HEK293 (cell line): Measurements from ENCODE around the gene STAP1.

Source experiments
- CTCF ChIA-PET: fragments of 350-600 bp; formaldehyde crosslinking; extraction: SDS; loops from one replicate; lab custom pipeline; 2021; ENCODE audit warnings: antibody characterized with exemption; lab: Yijun Ruan, JAX
- POLR2A ChIA-PET: fragments of 300-600 bp; formaldehyde crosslinking; extraction: SDS; loops from one replicate; lab custom pipeline; 2020; ENCODE audit warnings: antibody characterized with exemption, inconsistent platforms; lab: Yijun Ruan, JAX
- H3K27ac ChIP-seq: fragments of 200-500 bp; sonication (Bioruptor generic); 2 replicates; pipeline ENCODE4 v1.5.1; 2014; ENCODE audit warnings: low read depth, low read length, control low read depth, inconsistent platforms; ENCODE audit errors: extremely low read depth
- H3K36me3 ChIP-seq, 2 experiments: fragments of 200-500 bp in 1 of 2; sonication (Bioruptor generic) in 1 of 2; 1 replicate in 1 of 2; 2 replicates in 1 of 2; pipeline ENCODE4 v1.5.1; 2014 to 2017; ENCODE audit warnings: inconsistent platforms in 2 of 2, low read length in 2 of 2; ENCODE audit not compliant: control insufficient read depth in 2 of 2, insufficient read depth in 1 of 2
- H3K4me1 ChIP-seq: fragments of 200-500 bp; sonication (Bioruptor generic); 2 replicates; pipeline ENCODE4 v1.5.1; 2014; ENCODE audit warnings: mild to moderate bottlenecking, low read length, inconsistent platforms; ENCODE audit not compliant: control insufficient read depth, insufficient read depth
- H3K4me3 ChIP-seq: 2 replicates; pipeline ENCODE4 v1.5.1; 2011; ENCODE audit warnings: low read depth, mild to moderate bottlenecking, control low read depth, low read length, moderate library complexity
- H3K9me3 ChIP-seq: fragments of 200-500 bp; sonication (Bioruptor generic); 2 replicates; pipeline ENCODE4 v1.5.1; 2014; ENCODE audit warnings: low read depth, low read length, inconsistent platforms; ENCODE audit not compliant: control insufficient read depth, insufficient read depth
- KLF1 ChIP-seq: fragments of 450-650 bp; formaldehyde crosslinking; IDR thresholded peaks from 2 replicates; pipeline ENCODE4 v1.5.1; 2016; ENCODE audit warnings: missing biosample characterization, missing genetic modification characterization
- MEIS1 ChIP-seq: sonication (generic); formaldehyde crosslinking; IDR thresholded peaks from 2 replicates; pipeline ENCODE4 v1.8.1; 2022; ENCODE audit warnings: missing genetic modification reagents, mild to moderate bottlenecking, borderline replicate concordance
- SCRT1 ChIP-seq: fragments of 450-650 bp; formaldehyde crosslinking; IDR thresholded peaks from 2 replicates; pipeline ENCODE4 v1.5.1; 2016; ENCODE audit warnings: missing biosample characterization, missing genetic modification characterization, borderline replicate concordance
- SP2 ChIP-seq: fragments of 450-650 bp; formaldehyde crosslinking; IDR thresholded peaks from 2 replicates; pipeline ENCODE4 v1.5.1; 2016; ENCODE audit warnings: missing biosample characterization, missing genetic modification characterization
- ZBTB17 ChIP-seq: fragments of 450-650 bp; formaldehyde crosslinking; IDR thresholded peaks from 2 replicates; pipeline ENCODE4 v1.5.1; 2016; ENCODE audit warnings: missing biosample characterization, missing genetic modification characterization
- ZFHX2 ChIP-seq: fragments of 450-650 bp; formaldehyde crosslinking; conservative IDR thresholded peaks from 2 replicates; pipeline ENCODE4 v1.5.1; 2016; ENCODE audit warnings: missing biosample characterization, missing genetic modification characterization
- ZNF112 ChIP-seq: fragments of 450-650 bp; formaldehyde crosslinking; IDR thresholded peaks from 2 replicates; pipeline ENCODE4 v1.5.0; 2017; ENCODE audit warnings: missing biosample characterization, missing genetic modification characterization
- ZNF175 ChIP-seq: fragments of 450-650 bp; formaldehyde crosslinking; IDR thresholded peaks from 2 replicates; pipeline ENCODE4 v1.5.1; 2016; ENCODE audit warnings: missing biosample characterization, missing genetic modification characterization
- ZNF202 ChIP-seq: fragments of 450-650 bp; formaldehyde crosslinking; IDR thresholded peaks from 2 replicates; pipeline ENCODE4 v1.5.1; 2016; ENCODE audit warnings: missing biosample characterization, missing genetic modification characterization, borderline replicate concordance
- ZNF302 ChIP-seq: fragments of 450-650 bp; formaldehyde crosslinking; IDR thresholded peaks from 2 replicates; pipeline ENCODE4 v1.5.1; 2016; ENCODE audit warnings: missing biosample characterization, missing genetic modification characterization, low read depth
- ZNF37A ChIP-seq: fragments of 450-650 bp; IDR thresholded peaks from 2 replicates; pipeline ENCODE4 v1.5.1; 2018; ENCODE audit warnings: missing biosample characterization, missing genetic modification characterization
- ZNF394 ChIP-seq: fragments of 450-650 bp; formaldehyde crosslinking; IDR thresholded peaks from 2 replicates; pipeline ENCODE4 v1.5.1; 2016; ENCODE audit warnings: missing biosample characterization, missing genetic modification characterization, mild to moderate bottlenecking, moderate library complexity, borderline replicate concordance
- ZNF433 ChIP-seq: fragments of 450-650 bp; formaldehyde crosslinking; IDR thresholded peaks from 2 replicates; pipeline ENCODE4 v1.5.1; 2016; ENCODE audit warnings: missing biosample characterization, missing genetic modification characterization, low read depth
- ZNF645 ChIP-seq: fragments of 450-650 bp; formaldehyde crosslinking; IDR thresholded peaks from 2 replicates; pipeline ENCODE4; 2016; ENCODE audit warnings: missing biosample characterization, missing genetic modification characterization
- ZNF660 ChIP-seq: fragments of 450-650 bp; IDR thresholded peaks from 2 replicates; pipeline ENCODE4 v1.5.1; 2018; ENCODE audit warnings: missing biosample characterization, mild to moderate bottlenecking, missing genetic modification characterization
- ZSCAN18 ChIP-seq: fragments of 450-650 bp; formaldehyde crosslinking; IDR thresholded peaks from 2 replicates; pipeline ENCODE4 v1.5.1; 2016; ENCODE audit warnings: missing biosample characterization, missing genetic modification characterization
- TF ChIP-seq, protein P1 (sequence below): fragments of 450-650 bp; formaldehyde crosslinking; IDR thresholded peaks from 2 replicates; pipeline ENCODE4 v1.5.1; 2016; ENCODE audit warnings: missing biosample characterization, missing genetic modification characterization
- TF ChIP-seq, protein P2 (sequence below): fragments of 450-650 bp; formaldehyde crosslinking; conservative IDR thresholded peaks from 2 replicates; pipeline ENCODE4 v1.5.1; 2016; ENCODE audit warnings: low read depth, missing biosample characterization, missing genetic modification characterization
- TF ChIP-seq, protein P3 (sequence below): fragments of 450-650 bp; formaldehyde crosslinking; IDR thresholded peaks from 2 replicates; pipeline ENCODE4 v1.5.1; 2016; ENCODE audit warnings: missing biosample characterization, missing genetic modification characterization
- TF ChIP-seq, protein P4 (sequence below): fragments of 450-650 bp; formaldehyde crosslinking; IDR thresholded peaks from 2 replicates; pipeline ENCODE4 v1.5.1; 2016; ENCODE audit warnings: missing biosample characterization, missing genetic modification characterization

The STAP1 gene

GRCh38 chr4:67608027-67608426 lies 49.5 kb downstream of the STAP1 start (continued):
- TF ChIP-seq, protein P1, sequence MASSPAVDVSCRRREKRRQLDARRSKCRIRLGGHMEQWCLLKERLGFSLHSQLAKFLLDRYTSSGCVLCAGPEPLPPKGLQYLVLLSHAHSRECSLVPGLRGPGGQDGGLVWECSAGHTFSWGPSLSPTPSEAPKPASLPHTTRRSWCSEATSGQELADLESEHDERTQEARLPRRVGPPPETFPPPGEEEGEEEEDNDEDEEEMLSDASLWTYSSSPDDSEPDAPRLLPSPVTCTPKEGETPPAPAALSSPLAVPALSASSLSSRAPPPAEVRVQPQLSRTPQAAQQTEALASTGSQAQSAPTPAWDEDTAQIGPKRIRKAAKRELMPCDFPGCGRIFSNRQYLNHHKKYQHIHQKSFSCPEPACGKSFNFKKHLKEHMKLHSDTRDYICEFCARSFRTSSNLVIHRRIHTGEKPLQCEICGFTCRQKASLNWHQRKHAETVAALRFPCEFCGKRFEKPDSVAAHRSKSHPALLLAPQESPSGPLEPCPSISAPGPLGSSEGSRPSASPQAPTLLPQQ (tag by site-specific recombination): no peak
- TF ChIP-seq, protein P2, sequence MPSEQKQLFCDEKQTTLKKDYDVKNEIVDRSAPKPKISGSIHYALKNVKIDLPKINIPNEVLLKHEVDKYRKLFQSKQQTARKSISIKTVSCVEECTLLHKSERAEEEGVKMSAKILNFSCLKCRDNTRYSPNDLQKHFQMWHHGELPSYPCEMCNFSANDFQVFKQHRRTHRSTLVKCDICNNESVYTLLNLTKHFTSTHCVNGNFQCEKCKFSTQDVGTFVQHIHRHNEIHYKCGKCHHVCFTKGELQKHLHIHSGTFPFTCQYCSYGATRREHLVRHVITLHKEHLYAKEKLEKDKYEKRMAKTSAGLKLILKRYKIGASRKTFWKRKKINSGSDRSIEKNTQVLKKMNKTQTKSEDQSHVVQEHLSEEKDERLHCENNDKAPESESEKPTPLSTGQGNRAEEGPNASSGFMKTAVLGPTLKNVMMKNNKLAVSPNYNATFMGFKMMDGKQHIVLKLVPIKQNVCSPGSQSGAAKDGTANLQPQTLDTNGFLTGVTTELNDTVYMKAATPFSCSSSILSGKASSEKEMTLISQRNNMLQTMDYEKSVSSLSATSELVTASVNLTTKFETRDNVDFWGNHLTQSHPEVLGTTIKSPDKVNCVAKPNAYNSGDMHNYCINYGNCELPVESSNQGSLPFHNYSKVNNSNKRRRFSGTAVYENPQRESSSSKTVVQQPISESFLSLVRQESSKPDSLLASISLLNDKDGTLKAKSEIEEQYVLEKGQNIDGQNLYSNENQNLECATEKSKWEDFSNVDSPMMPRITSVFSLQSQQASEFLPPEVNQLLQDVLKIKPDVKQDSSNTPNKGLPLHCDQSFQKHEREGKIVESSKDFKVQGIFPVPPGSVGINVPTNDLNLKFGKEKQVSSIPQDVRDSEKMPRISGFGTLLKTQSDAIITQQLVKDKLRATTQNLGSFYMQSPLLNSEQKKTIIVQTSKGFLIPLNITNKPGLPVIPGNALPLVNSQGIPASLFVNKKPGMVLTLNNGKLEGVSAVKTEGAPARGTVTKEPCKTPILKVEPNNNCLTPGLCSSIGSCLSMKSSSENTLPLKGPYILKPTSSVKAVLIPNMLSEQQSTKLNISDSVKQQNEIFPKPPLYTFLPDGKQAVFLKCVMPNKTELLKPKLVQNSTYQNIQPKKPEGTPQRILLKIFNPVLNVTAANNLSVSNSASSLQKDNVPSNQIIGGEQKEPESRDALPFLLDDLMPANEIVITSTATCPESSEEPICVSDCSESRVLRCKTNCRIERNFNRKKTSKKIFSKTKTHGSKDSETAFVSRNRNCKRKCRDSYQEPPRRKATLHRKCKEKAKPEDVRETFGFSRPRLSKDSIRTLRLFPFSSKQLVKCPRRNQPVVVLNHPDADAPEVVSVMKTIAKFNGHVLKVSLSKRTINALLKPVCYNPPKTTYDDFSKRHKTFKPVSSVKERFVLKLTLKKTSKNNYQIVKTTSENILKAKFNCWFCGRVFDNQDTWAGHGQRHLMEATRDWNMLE (tag by site-specific recombination): no peak
- TF ChIP-seq, protein P3, sequence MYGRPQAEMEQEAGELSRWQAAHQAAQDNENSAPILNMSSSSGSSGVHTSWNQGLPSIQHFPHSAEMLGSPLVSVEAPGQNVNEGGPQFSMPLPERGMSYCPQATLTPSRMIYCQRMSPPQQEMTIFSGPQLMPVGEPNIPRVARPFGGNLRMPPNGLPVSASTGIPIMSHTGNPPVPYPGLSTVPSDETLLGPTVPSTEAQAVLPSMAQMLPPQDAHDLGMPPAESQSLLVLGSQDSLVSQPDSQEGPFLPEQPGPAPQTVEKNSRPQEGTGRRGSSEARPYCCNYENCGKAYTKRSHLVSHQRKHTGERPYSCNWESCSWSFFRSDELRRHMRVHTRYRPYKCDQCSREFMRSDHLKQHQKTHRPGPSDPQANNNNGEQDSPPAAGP: no peak
- TF ChIP-seq ZNF645 (tag by site-specific recombination) (no peak), ZSCAN18 (tag by site-specific recombination) (no peak), ZNF37A (tag by site-specific recombination) (no peak)
- TF ChIP-seq, protein P4, sequence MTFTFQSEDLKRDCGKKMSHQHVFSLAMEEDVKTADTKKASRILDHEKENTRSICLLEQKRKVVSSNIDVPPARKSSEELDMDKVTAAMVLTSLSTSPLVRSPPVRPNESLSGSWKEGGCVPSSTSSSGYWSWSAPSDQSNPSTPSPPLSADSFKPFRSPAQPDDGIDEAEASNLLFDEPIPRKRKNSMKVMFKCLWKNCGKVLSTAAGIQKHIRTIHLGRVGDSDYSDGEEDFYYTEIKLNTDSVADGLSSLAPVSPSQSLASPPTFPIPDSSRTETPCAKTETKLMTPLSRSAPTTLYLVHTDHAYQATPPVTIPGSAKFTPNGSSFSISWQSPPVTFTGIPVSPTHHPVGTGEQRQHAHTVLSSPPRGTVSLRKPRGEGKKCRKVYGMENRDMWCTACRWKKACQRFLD (tag by site-specific recombination): no peak

DNA sequence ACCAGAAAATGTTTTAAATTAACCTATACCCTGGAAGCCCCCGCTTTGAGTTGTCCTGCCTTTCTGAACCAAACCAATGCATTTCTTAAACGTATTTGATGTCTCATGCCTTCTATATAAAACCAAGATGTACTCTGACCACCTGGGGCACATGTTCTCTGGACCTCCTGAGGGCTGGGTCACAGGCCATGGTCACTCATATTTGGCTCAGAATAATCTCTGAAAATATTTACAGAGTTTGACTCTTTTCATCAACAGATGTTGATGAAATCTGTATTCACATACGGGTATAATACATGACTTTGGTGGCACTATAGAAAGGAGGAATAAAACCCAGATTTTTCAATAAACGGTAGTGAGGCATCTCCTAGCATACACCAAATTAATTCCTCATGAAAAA lies 55.7 kb downstream of the STAP1 start:
- Histone ChIP-seq H3K4me1 (no peaks in the 10 kb centered on the region), H3K27ac (no peak overlapping the region), H3K36me3 (peaks cover 0 to 32% of the 10 kb centered on the region in 2 experiments; a peak in 1 of 3 replicates), H3K4me3 (no peak overlapping the region), H3K9me3 (no peaks in the 10 kb centered on the region)
- POLR2A ChIA-PET: no interaction called here
- CTCF ChIA-PET: no interaction called here
- TF ChIP-seq SCRT1 (tag by site-specific recombination) (no peak), ZNF660 (no peak), ZFHX2 (no peak), MEIS1 (CRISPR knock-in tag) (no peak), ZNF394 (tag by site-specific recombination) (no peak), ZNF202 (tag by site-specific recombination) (no peak), KLF1 (no peak), ZNF112 (tag by site-specific recombination) (no peak), SP2 (tag by site-specific recombination) (no peak), ZBTB17 (tag by site-specific recombination) (no peak), ZNF302 (tag by site-specific recombination) (no peak), ZNF175 (tag by site-specific recombination) (no peak), ZNF433 (tag by site-specific recombination) (no peak)
